T-helper 17 cell (primary cell): Measurements from ENCODE around the gene RGS9. TPM values are rescaled to one million over a fixed set of nuclear protein-coding genes. Genes with fewer than 3 reads are reported as not detected.
A peak's percentile ranks its signal among the peaks of the same experiment; 100 is the strongest.
"Not testable (repeated sequence)": the region's sequence is repeated elsewhere in the genome, so short reads cannot be mapped to it uniquely, and the experiment has no call there.

Experiments
- ATAC-seq: fragments of 150-1000 bp; cut with Tn5 transposase; 2 replicates; pipeline ENCODE4 v1.10.0; 2021; ENCODE audit warnings: mild to moderate bottlenecking, moderate library complexity
- DNase-seq, 3 donors: peaks; one replicate each; pipeline versions ENCODE4 v3.0.0 to v3.0.0-alpha.2; 2020 to 2021
- H3K9me3 ChIP-seq: one replicate; pipeline ENCODE4 v1.7.0; 2013; ENCODE audit warnings: low read length, mild to moderate bottlenecking; ENCODE audit not compliant: control insufficient read depth, poor library complexity, severe bottlenecking
- H3K27ac Mint-ChIP-seq: one replicate; pipeline ENCODE4 v1.8.0; 2022; ENCODE audit warnings: mild to moderate bottlenecking, moderate library complexity, mixed read lengths
- H3K27me3 Mint-ChIP-seq: one replicate; pipeline ENCODE4 v1.8.0; 2022; ENCODE audit warnings: mixed read lengths
- H3K36me3 Mint-ChIP-seq: one replicate; pipeline ENCODE4 v1.8.0; 2022; ENCODE audit warnings: low read depth, mixed read lengths
- H3K4me1 Mint-ChIP-seq: one replicate; pipeline ENCODE4 v1.8.0; 2022; ENCODE audit warnings: mild to moderate bottlenecking, mixed read lengths
- H3K4me3 Mint-ChIP-seq: one replicate; pipeline ENCODE4 v1.8.0; 2022; ENCODE audit warnings: mild to moderate bottlenecking, moderate library complexity, mixed read lengths
- total RNA-seq, 4 donors: library from RNA in 2 of 4; stranded (reverse) in 2 of 4; gene quantifications; one replicate each; pipeline ENCODE4 v1.2.3 and lab custom pipeline; 2022 to 2026

Gene RGS9
- total RNA-seq (1 to 10 TPM; 1.7 to 4.2 TPM), total RNA-seq (lab: John Stamatoyannopoulos, UW) (1.9 to 2.6 reads per million in 2 donors)

- Mint-ChIP-seq H3K4me3 (peak within 1 kb of the TSS; percentile 88), H3K27ac (peak within 1 kb of the TSS; percentile 85), H3K36me3 (peaks cover 4% of the 10 kb centered on the region), H3K27me3 (peaks cover 17% of the 10 kb centered on the region), H3K4me1 (peaks cover 17% of the 10 kb centered on the region)
- DNase-seq = peak; percentile 85 to 89 (median 85)
- no peaks in the 10 kb centered on the region for H3K9me3 ChIP-seq
- ATAC-seq = peak; percentile 98
Observed at GRCh38 chr17:65137021-65137939, at the start of gene RGS9. RGS9 (plus strand) TSS chr17:65137370; CDS start chr17:65137541, 171 bp downstream.

- peaks cover 8% of the 10 kb centered on the region for H3K36me3 Mint-ChIP-seq
- no peaks in the 10 kb centered on the region for H3K27me3 Mint-ChIP-seq
- no peak overlapping the region for H3K4me3 Mint-ChIP-seq
- no peaks in the 10 kb centered on the region for H3K9me3 ChIP-seq
- peaks cover 11% of the 10 kb centered on the region for H3K4me1 Mint-ChIP-seq
- H3K27ac Mint-ChIP-seq = no peak overlapping the region
- DNase-seq (no peak), ATAC-seq (no peak)
Observed at GRCh38 chr17:65088621-65089360, 48.4 kb upstream of the RGS9 start.

- Mint-ChIP-seq H3K4me3 (no peak overlapping the region), H3K27ac (no peak overlapping the region), H3K36me3 (peaks cover 4% of the 10 kb centered on the region), H3K27me3 (no peaks in the 10 kb centered on the region), H3K4me1 (peaks cover 8% of the 10 kb centered on the region)
- H3K9me3 ChIP-seq = no peaks in the 10 kb centered on the region
- ATAC-seq (no peak), DNase-seq (no peak)
Observed at GRCh38 chr17:65092262-65092661, 44.9 kb upstream of the RGS9 start.

- H3K27ac Mint-ChIP-seq, H3K27me3 Mint-ChIP-seq, DNase-seq, ATAC-seq, H3K4me1 Mint-ChIP-seq, H3K36me3 Mint-ChIP-seq, H3K9me3 ChIP-seq, H3K4me3 Mint-ChIP-seq: not testable (repeated sequence)
Observed at GRCh38 chr17:65092721-65093356, 44.3 kb upstream of the RGS9 start.

- DNase-seq = no peak
- peaks cover 4% of the 10 kb centered on the region for H3K36me3 Mint-ChIP-seq
- no peak overlapping the region for H3K27ac Mint-ChIP-seq
- no peak overlapping the region for H3K4me3 Mint-ChIP-seq
- peaks cover 8% of the 10 kb centered on the region for H3K4me1 Mint-ChIP-seq
- ATAC-seq = no peak
- H3K27me3 Mint-ChIP-seq = no peaks in the 10 kb centered on the region
- H3K9me3 ChIP-seq = no peaks in the 10 kb centered on the region
Observed at GRCh38 chr17:65093930-65094329, 43.2 kb upstream of the RGS9 start.

GRCh38 chr17:65095465-65095864 is 41.7 kb upstream of the RGS9 start:
- no peak overlapping the region for H3K27ac Mint-ChIP-seq
- peaks cover under 1% of the 10 kb centered on the region for H3K36me3 Mint-ChIP-seq
- H3K27me3 Mint-ChIP-seq = no peaks in the 10 kb centered on the region
- DNase-seq (no peak), ATAC-seq (no peak)
- H3K4me3 Mint-ChIP-seq = peak overlapping the region; percentile 9
- H3K4me1 Mint-ChIP-seq = peaks cover 14% of the 10 kb centered on the region
- H3K9me3 ChIP-seq = no peaks in the 10 kb centered on the region

- not testable (repeated sequence) for H3K4me3 Mint-ChIP-seq, ATAC-seq, DNase-seq, H3K27ac Mint-ChIP-seq, H3K36me3 Mint-ChIP-seq, H3K9me3 ChIP-seq, H3K27me3 Mint-ChIP-seq
- peaks cover 14% of the 10 kb centered on the region for H3K4me1 Mint-ChIP-seq
Observed at GRCh38 chr17:65096382-65096781, 40.8 kb upstream of the RGS9 start.

GRCh38 chr17:65097110-65097509 is 40.1 kb upstream of the RGS9 start:
- H3K9me3 ChIP-seq = no peaks in the 10 kb centered on the region
- ATAC-seq (no peak), DNase-seq (no peak)
- Mint-ChIP-seq H3K4me1 (peaks cover 14% of the 10 kb centered on the region), H3K36me3 (no peaks in the 10 kb centered on the region), H3K4me3 (no peak overlapping the region), H3K27ac (no peak overlapping the region), H3K27me3 (no peaks in the 10 kb centered on the region)

- Mint-ChIP-seq H3K4me1 (peaks cover 16% of the 10 kb centered on the region), H3K4me3 (no peak overlapping the region), H3K36me3 (no peaks in the 10 kb centered on the region), H3K27me3 (no peaks in the 10 kb centered on the region), H3K27ac (peak overlapping the region; percentile 90)
- no peak for ATAC-seq
- no peaks in the 10 kb centered on the region for H3K9me3 ChIP-seq
- no peak for DNase-seq
Observed at GRCh38 chr17:65099475-65099874, 37.7 kb upstream of the RGS9 start.

GRCh38 chr17:65099941-65100315 is 37.2 kb upstream of the RGS9 start:
- peak overlapping the region; percentile 84 for H3K4me3 Mint-ChIP-seq
- peak; percentile 12 to 39 (median 19) for DNase-seq
- H3K27ac Mint-ChIP-seq = peak overlapping the region; percentile 90
- no peaks in the 10 kb centered on the region for H3K36me3 Mint-ChIP-seq
- H3K9me3 ChIP-seq = no peaks in the 10 kb centered on the region
- H3K4me1 Mint-ChIP-seq = peaks cover 18% of the 10 kb centered on the region
- no peaks in the 10 kb centered on the region for H3K27me3 Mint-ChIP-seq
- peak; percentile 64 for ATAC-seq

- ATAC-seq = peak; percentile 88
- Mint-ChIP-seq H3K27ac (peak overlapping the region; percentile 90), H3K36me3 (no peaks in the 10 kb centered on the region), H3K4me1 (peaks cover 18% of the 10 kb centered on the region), H3K4me3 (peak overlapping the region; percentile 84), H3K27me3 (no peaks in the 10 kb centered on the region)
- no peaks in the 10 kb centered on the region for H3K9me3 ChIP-seq
- peak; percentile 80 to 90 (median 81) for DNase-seq
Observed at GRCh38 chr17:65100316-65101140, 36.6 kb upstream of the RGS9 start.

- DNase-seq (no peak), ATAC-seq (no peak)
- no peaks in the 10 kb centered on the region for H3K9me3 ChIP-seq
- Mint-ChIP-seq H3K36me3 (no peaks in the 10 kb centered on the region), H3K27ac (peak overlapping the region; percentile 67), H3K27me3 (no peaks in the 10 kb centered on the region), H3K4me3 (peak overlapping the region; percentile 84), H3K4me1 (peaks cover 12% of the 10 kb centered on the region)
Observed at GRCh38 chr17:65101371-65101770, 35.8 kb upstream of the RGS9 start.
